PC-3 (cell line): ENCODE data around the gene NFIL3. TPM values are rescaled to one million over a fixed set of nuclear protein-coding genes. Genes with fewer than 3 reads are reported as not detected.

ENCODE experiments used
- ATAC-seq: fragments of 200-7000 bp; cut with Tn5 transposase; 2 replicates; pipeline ENCODE4 v1.9.1; 2020; ENCODE audit warnings: mild to moderate bottlenecking, moderate library complexity
- BruUV-seq: library from RNA; stranded (reverse); fragments of 400-500 nt; replicated peaks from 2 replicates; lab custom pipeline; 2021; lab: Mats Ljungman, UMichigan
- CTCF ChIA-PET: fragments of 300-600 bp; sonication (Branson Sonifier 250); formaldehyde crosslinking; loops from one replicate; lab custom pipeline; 2022; ENCODE audit warnings: antibody characterized with exemption; lab: Charles Lee
- POLR2A ChIA-PET: fragments of 300-600 bp; sonication (Branson Sonifier 250); formaldehyde crosslinking; loops from one replicate; lab custom pipeline; 2022; ENCODE audit warnings: antibody characterized with exemption; ENCODE audit not compliant: unreplicated experiment; lab: Charles Lee
- DNase-seq: peaks from one replicate; pipeline ENCODE4 v3.0.0-alpha.2; 2015
- H2AFZ ChIP-seq: fragments of 300-600 bp; sonication (generic); 2 replicates; pipeline ENCODE4 v1.6.0; 2016; ENCODE audit warnings: antibody characterized with exemption, low read length
- H3F3A ChIP-seq: fragments of 300-600 bp; sonication (generic); one replicate; pipeline ENCODE4 v1.6.0; 2017; ENCODE audit warnings: antibody characterized with exemption, low read length, control low read depth, mild to moderate bottlenecking; ENCODE audit not compliant: unreplicated experiment
- H3K27ac ChIP-seq: fragments of 300-600 bp; sonication (generic); 2 replicates; pipeline ENCODE4 v1.5.1; 2016; ENCODE audit warnings: mild to moderate bottlenecking, low read length
- H3K27me3 ChIP-seq: fragments of 300-600 bp; sonication (generic); 2 replicates; pipeline ENCODE4 v1.6.1; 2016; ENCODE audit warnings: low read length, mixed read lengths
- H3K36me3 ChIP-seq: fragments of 300-600 bp; sonication (generic); 2 replicates; pipeline ENCODE4 v1.6.1; 2016; ENCODE audit warnings: low read depth, mixed run types, low read length, mixed read lengths
- H3K4me1 ChIP-seq: fragments of 300-600 bp; sonication (generic); 2 replicates; pipeline ENCODE4 v1.5.1; 2016; ENCODE audit warnings: low read length; ENCODE audit not compliant: insufficient read depth
- H3K4me2 ChIP-seq: fragments of 300-600 bp; sonication (generic); 2 replicates; pipeline ENCODE4 v1.6.0; 2016; ENCODE audit warnings: low read length
- H3K4me3 ChIP-seq: fragments of 300-600 bp; sonication (generic); 2 replicates; pipeline ENCODE4 v1.5.1; 2016; ENCODE audit warnings: mild to moderate bottlenecking, low read length, mixed read lengths
- H3K79me2 ChIP-seq: fragments of 300-600 bp; sonication (generic); 2 replicates; pipeline ENCODE4 v1.6.1; 2017; ENCODE audit warnings: low read length, mixed read lengths
- H3K9ac ChIP-seq: fragments of 300-600 bp; sonication (generic); 2 replicates; pipeline ENCODE4 v1.6.0; 2016; ENCODE audit warnings: mild to moderate bottlenecking, low read length
- H3K9me2 ChIP-seq: fragments of 300-600 bp; sonication (generic); replicated peaks from 2 replicates; pipeline ENCODE4 v1.6.1; 2016; ENCODE audit warnings: mixed run types, low read length, mixed read lengths
- H3K9me3 ChIP-seq: fragments of 300-600 bp; sonication (generic); 2 replicates; pipeline ENCODE4 v1.6.1; 2016; ENCODE audit warnings: low read length, mixed read lengths
- H4K20me1 ChIP-seq: fragments of 300-600 bp; sonication (generic); 2 replicates; pipeline ENCODE4 v1.6.1; 2016; ENCODE audit warnings: low read length, mixed read lengths
- CTCF ChIP-seq: fragments of 300-600 bp; sonication (generic); conservative IDR thresholded peaks from 2 replicates; pipeline ENCODE4 v1.5.1; 2017; ENCODE audit warnings: antibody characterized with exemption, low read depth, mild to moderate bottlenecking, low read length
- EZH2 ChIP-seq: fragments of 300-600 bp; sonication (generic); IDR thresholded peaks from one replicate; pipeline ENCODE4 v1.6.1; 2017; ENCODE audit warnings: antibody characterized with exemption, mild to moderate bottlenecking, low read length; ENCODE audit not compliant: unreplicated experiment
- EZH2phosphoT487 ChIP-seq: fragments of 300-600 bp; sonication (generic); IDR thresholded peaks from 2 replicates; pipeline ENCODE4 v1.6.1; 2018; ENCODE audit warnings: mild to moderate bottlenecking, antibody characterized with exemption, low read length, borderline replicate concordance
- intact Hi-C: fragments of 100-400 bp; cut with micrococcal nuclease; formaldehyde crosslinking; loops from 2 replicates; pipeline ENCODE4 v1.9.0; 2023
- total RNA-seq: library from RNA; depleted of rRNA; stranded (reverse); fragments of >200 nt; gene quantifications from 2 replicates; pipeline ENCODE4 v1.2.3, GENCODE V29; 2014

Gene NFIL3
- total RNA-seq, 1 experiment from 2014 or later = 5.4 TPM

GRCh38 chr9:91364702-91365101 is 58.9 kb downstream of the NFIL3 start:
- Histone ChIP-seq H3K4me3 (no peak overlapping the region), H3K4me2 (no peak overlapping the region), H3K9ac (no peak overlapping the region), H3K9me2 (no peaks in the 10 kb centered on the region), H3K36me3 (no peaks in the 10 kb centered on the region), H3K4me1 (peaks cover 10% of the 10 kb centered on the region), H4K20me1 (no peaks in the 10 kb centered on the region), H3K27ac (no peak overlapping the region), H2AFZ (no peak overlapping the region), H3K27me3 (no peaks in the 10 kb centered on the region), H3F3A (no peaks in the 10 kb centered on the region), H3K79me2 (peaks cover 20% of the 10 kb centered on the region), H3K9me3 (no peaks in the 10 kb centered on the region)
- TF ChIP-seq CTCF = no peak
- TF ChIP-seq EZH2 = no peak
- no peak for TF ChIP-seq EZH2phosphoT487
- no TSS peak for BruUV-seq
- DNase-seq = no peak
- intact Hi-C loops = loop anchor here (5.0 kb wide), 1 partner anchor 58 kb away; the partner anchor contains the start of gene NFIL3
- ChIA-PET POLR2A (no interaction called here), CTCF (no interaction called here)
- ATAC-seq = no peak

GRCh38 chr9:91364005-91364404 is 59.6 kb downstream of the NFIL3 start:
- no TSS peak for BruUV-seq
- ATAC-seq (no peak), DNase-seq (no peak)
- Histone ChIP-seq H3K79me2 (peaks cover 27% of the 10 kb centered on the region), H3K36me3 (no peaks in the 10 kb centered on the region), H3K4me3 (no peak overlapping the region), H3K4me1 (peaks cover 13% of the 10 kb centered on the region), H3K9me2 (no peaks in the 10 kb centered on the region), H2AFZ (no peak overlapping the region), H3K27ac (no peak overlapping the region), H3K9me3 (no peaks in the 10 kb centered on the region), H3K4me2 (no peak overlapping the region), H4K20me1 (no peaks in the 10 kb centered on the region), H3K9ac (no peak overlapping the region), H3K27me3 (no peaks in the 10 kb centered on the region), H3F3A (no peaks in the 10 kb centered on the region)
- POLR2A ChIA-PET = no interaction called here
- intact Hi-C loops = loop anchor here (5.0 kb wide), 1 partner anchor 58 kb away; the partner anchor contains the start of gene NFIL3
- CTCF ChIA-PET = no interaction called here
- no peak for TF ChIP-seq EZH2phosphoT487
- TF ChIP-seq CTCF = no peak
- no peak for TF ChIP-seq EZH2

GRCh38 chr9:91362051-91362611 is 61.5 kb downstream of the NFIL3 start:
- ChIA-PET POLR2A (no interaction called here), CTCF (interaction anchor here (0.5 kb wide), 1 partner anchor 31 kb away, joined by 3 read pairs; no protein-coding TSS in a partner anchor)
- Histone ChIP-seq H3K4me2 (peak overlapping the region; percentile 74), H2AFZ (peak overlapping the region; percentile 90), H3K36me3 (no peaks in the 10 kb centered on the region), H3K27ac (no peak overlapping the region), H3K9me3 (no peaks in the 10 kb centered on the region), H3K9me2 (no peaks in the 10 kb centered on the region), H3K4me3 (peak overlapping the region; percentile 85), H3K4me1 (peaks cover 13% of the 10 kb centered on the region), H3K9ac (no peak overlapping the region), H3F3A (no peaks in the 10 kb centered on the region), H3K79me2 (peaks cover 43% of the 10 kb centered on the region), H4K20me1 (no peaks in the 10 kb centered on the region), H3K27me3 (no peaks in the 10 kb centered on the region)
- ATAC-seq = no peak
- no TSS peak for BruUV-seq
- DNase-seq = no peak
- intact Hi-C loops = loop anchor here (5.0 kb wide), 1 partner anchor 60 kb away; the partner anchor contains the start of gene NFIL3
- TF ChIP-seq CTCF (no peak), EZH2 (no peak), EZH2phosphoT487 (no peak)
